GM23338 (cell line): ENCODE measurements around the gene MAN2B2. TPM values are rescaled to one million over a fixed set of nuclear protein-coding genes. Genes with fewer than 3 reads are reported as not detected.
A peak's percentile ranks its signal among the peaks of the same experiment; 100 is the strongest.

Experiments used
- ATAC-seq: fragments of 200-7000 bp; cut with Tn5 transposase; 3 replicates; pipeline ENCODE4 v1.9.1; 2020
- DNase-seq: peaks from one replicate; pipeline ENCODE4 v3.0.0-alpha.2; 2015; ENCODE audit warnings: low spot score
- H2AFZ ChIP-seq: fragments of 200-600 bp; sonication (generic); 2 replicates; pipeline ENCODE4 v1.8.0; 2016; ENCODE audit warnings: antibody characterized with exemption, mild to moderate bottlenecking, moderate library complexity
- H3F3A ChIP-seq: fragments of 200-600 bp; sonication (generic); replicated peaks from 2 replicates; pipeline ENCODE4 v1.8.0; 2017; ENCODE audit warnings: antibody characterized with exemption, mixed run types, low read depth
- H3K27ac ChIP-seq: fragments of 200-600 bp; sonication (generic); 2 replicates; pipeline ENCODE4 v1.6.1; 2016; ENCODE audit warnings: low read depth
- H3K27me3 ChIP-seq: fragments of 200-600 bp; sonication (generic); 2 replicates; pipeline ENCODE4 v1.8.0; 2016; ENCODE audit warnings: mild to moderate bottlenecking, mixed run types, moderate library complexity; ENCODE audit not compliant: insufficient read depth
- H3K36me3 ChIP-seq: fragments of 200-600 bp; sonication (generic); 2 replicates; pipeline ENCODE4 v1.8.0; 2016; ENCODE audit warnings: mild to moderate bottlenecking; ENCODE audit not compliant: insufficient read depth
- H3K4me1 ChIP-seq: fragments of 200-600 bp; sonication (generic); 2 replicates; pipeline ENCODE4 v1.8.0; 2016; ENCODE audit warnings: mild to moderate bottlenecking, moderate library complexity; ENCODE audit not compliant: insufficient read depth
- H3K4me2 ChIP-seq: fragments of 200-600 bp; sonication (generic); 2 replicates; pipeline ENCODE4 v1.7.1; 2017; ENCODE audit warnings: mixed run types
- H3K4me3 ChIP-seq: fragments of 200-600 bp; sonication (generic); 2 replicates; pipeline ENCODE4 v1.6.1; 2016; ENCODE audit warnings: mixed run types
- H3K79me2 ChIP-seq: fragments of 200-600 bp; sonication (generic); replicated peaks from 2 replicates; pipeline ENCODE4 v1.8.0; 2017; ENCODE audit warnings: mild to moderate bottlenecking; ENCODE audit not compliant: insufficient read depth
- H3K9me2 ChIP-seq: fragments of 200-600 bp; sonication (generic); 2 replicates; pipeline ENCODE4 v1.8.0; 2017; ENCODE audit not compliant: insufficient read depth
- H4K20me1 ChIP-seq: fragments of 200-600 bp; sonication (generic); replicated peaks from 2 replicates; pipeline ENCODE4 v1.8.0; 2017; ENCODE audit warnings: mild to moderate bottlenecking; ENCODE audit not compliant: insufficient read depth
- H3K27ac Mint-ChIP-seq: 2 replicates; pipeline ENCODE4 v1.8.0; 2020; ENCODE audit warnings: inconsistent platforms, mild to moderate bottlenecking, moderate library complexity, mixed read lengths
- H3K27me3 Mint-ChIP-seq: 3 replicates; pipeline ENCODE4 v1.8.0; 2022; ENCODE audit warnings: low read depth, mild to moderate bottlenecking, moderate library complexity, mixed read lengths, inconsistent platforms; ENCODE audit not compliant: insufficient read depth, poor library complexity
- H3K36me3 Mint-ChIP-seq: 3 replicates; pipeline ENCODE4 v1.8.0; 2021; ENCODE audit warnings: low read depth, mild to moderate bottlenecking, inconsistent platforms, moderate library complexity, mixed read lengths
- H3K4me1 Mint-ChIP-seq: 3 replicates; pipeline ENCODE4 v1.8.0; 2020; ENCODE audit warnings: mild to moderate bottlenecking, inconsistent platforms, mixed read lengths
- H3K4me3 Mint-ChIP-seq: 3 replicates; pipeline ENCODE4 v1.8.0; 2021; ENCODE audit warnings: moderate library complexity, mild to moderate bottlenecking, inconsistent platforms, mixed read lengths
- H3K9me3 Mint-ChIP-seq: 3 replicates; pipeline ENCODE4 v1.8.0; 2020; ENCODE audit warnings: moderate library complexity, mild to moderate bottlenecking, inconsistent platforms, mixed read lengths
- CREB1 ChIP-seq: fragments of 250-450 bp; sonication (Bioruptor Pico); IDR thresholded peaks from 2 replicates; pipeline ENCODE4 v1.5.0; 2020; ENCODE audit warnings: low read depth, mild to moderate bottlenecking, moderate library complexity
- NANOG ChIP-seq: IDR thresholded peaks from 2 replicates; pipeline ENCODE4 v1.6.1; 2016; ENCODE audit warnings: antibody characterized with exemption, borderline replicate concordance
- STAT1 ChIP-seq: IDR thresholded peaks from one replicate; pipeline ENCODE4 v1.6.1; 2016; ENCODE audit warnings: antibody characterized with exemption; ENCODE audit not compliant: unreplicated experiment
- ZNF331 ChIP-seq: fragments of 250-450 bp; sonication (Bioruptor Pico); IDR thresholded peaks from 2 replicates; pipeline ENCODE4 v1.5.0; 2020; ENCODE audit warnings: low read depth, mild to moderate bottlenecking, moderate library complexity
- polyA plus RNA-seq: library from polyadenylated mRNA; unstranded; fragments of >200 nt; fragmentation: Nextera tagmentation; extraction: Ambion mirVana; gene quantifications from 2 replicates; pipeline ENCODE4 v1.2.1, GENCODE V29; 2016
- total RNA-seq: library from RNA; depleted of rRNA; stranded (reverse); fragments of >200 nt; shearing (Covaris generic); gene quantifications from 2 replicates; pipeline ENCODE4 v1.2.3, GENCODE V29; 2014
- TF ChIP-seq, protein P1 (sequence below), 2 experiments: fragments of 200-600 bp in 1 of 2; sonication (generic) in 1 of 2; conservative IDR thresholded peaks; 2 replicates each; pipeline versions ENCODE4 v1.5.1 to v1.6.1; 2016 to 2017; ENCODE audit warnings: antibody characterized with exemption in 2 of 2, low read depth in 2 of 2, mild to moderate bottlenecking in 2 of 2, moderate library complexity in 1 of 2
- TF ChIP-seq, protein P2 (sequence below): IDR thresholded peaks from one replicate; pipeline ENCODE4 v1.6.1; 2018; ENCODE audit warnings: antibody characterized with exemption; ENCODE audit not compliant: unreplicated experiment
- TF ChIP-seq, protein P3 (sequence below): IDR thresholded peaks from 2 replicates; pipeline ENCODE4 v1.6.1; 2016; ENCODE audit warnings: antibody characterized with exemption

The MAN2B2 gene
- total and polyA plus RNA-seq, 2 experiments from 2014 or later, result 1.6 to 6.9 TPM

DNA sequence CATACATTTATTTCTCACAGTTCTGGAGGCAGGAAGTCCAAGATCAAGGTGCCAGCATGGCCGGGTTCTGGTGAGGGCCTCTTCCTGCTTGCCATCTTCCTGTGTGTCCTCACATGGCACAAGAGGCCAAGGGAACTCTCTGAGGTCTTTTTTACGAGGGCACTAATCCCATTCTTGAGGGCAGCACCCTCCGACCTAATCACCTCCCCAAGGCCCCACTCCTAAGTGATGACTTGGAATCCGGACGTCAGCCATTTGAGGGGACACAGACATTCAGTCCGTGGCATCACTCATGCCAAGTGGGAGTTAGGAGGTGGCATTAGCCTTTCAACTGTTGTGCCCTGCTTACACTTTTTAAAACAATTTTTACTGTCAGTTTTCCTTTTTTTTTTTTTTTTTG is 27.3 kb downstream of the MAN2B2 start:
- Histone ChIP-seq H3K27me3 (no peaks in the 10 kb centered on the region), H3K4me3 (no peak overlapping the region), H3K79me2 (no peaks in the 10 kb centered on the region), H4K20me1 (no peaks in the 10 kb centered on the region), H3K27ac (no peak overlapping the region), H3K4me1 (no peaks in the 10 kb centered on the region), H3K36me3 (no peaks in the 10 kb centered on the region), H3K4me2 (no peak overlapping the region), H3F3A (no peaks in the 10 kb centered on the region), H3K9me2 (no peaks in the 10 kb centered on the region), H2AFZ (no peak overlapping the region)
- H3K4me3 Mint-ChIP-seq, result no peak overlapping the region
- no peak overlapping the region for H3K27ac Mint-ChIP-seq
- no peaks in the 10 kb centered on the region for H3K4me1 Mint-ChIP-seq
- ATAC-seq (no peak), DNase-seq (no peak)
- H3K9me3 Mint-ChIP-seq, result peaks cover 13% of the 10 kb centered on the region; the same call in 2 of the 3 replicates
- H3K36me3 Mint-ChIP-seq, result peaks cover 20% of the 10 kb centered on the region
- TF ChIP-seq NANOG (no peak), CREB1 (CRISPR knock-in tag) (no peak)
- peaks cover 6% of the 10 kb centered on the region for H3K27me3 Mint-ChIP-seq

DNA sequence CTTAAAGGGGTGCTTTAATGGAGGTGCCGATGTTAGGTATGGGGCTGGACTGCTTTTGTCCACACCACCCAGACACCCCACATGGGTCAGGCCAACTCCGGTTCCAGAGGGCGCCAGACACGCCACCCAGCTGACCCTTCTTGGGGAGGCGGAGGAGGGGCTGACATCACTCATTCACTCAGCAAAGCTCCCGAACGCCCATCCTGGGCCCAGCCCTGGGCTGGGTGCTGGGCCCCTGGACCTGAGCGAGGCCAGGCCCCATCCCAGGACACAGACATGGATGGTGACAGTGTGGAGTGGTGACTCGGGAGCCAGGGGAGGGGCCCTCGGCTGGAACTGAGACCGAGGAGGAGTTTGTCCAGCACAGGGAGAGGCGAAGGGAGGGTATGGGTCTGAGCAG is 28.1 kb downstream of the MAN2B2 start:
- no peaks in the 10 kb centered on the region for H3K4me1 ChIP-seq
- Mint-ChIP-seq H3K4me3 (no peak overlapping the region), H3K9me3 (peaks cover 13% of the 10 kb centered on the region; the same call in 2 of the 3 replicates), H3K36me3 (peaks cover 25% of the 10 kb centered on the region), H3K4me1 (no peaks in the 10 kb centered on the region), H3K27me3 (peaks cover 6% of the 10 kb centered on the region), H3K27ac (no peak overlapping the region)
- H2AFZ ChIP-seq, result no peak overlapping the region
- no peaks in the 10 kb centered on the region for H4K20me1 ChIP-seq
- H3K9me2 ChIP-seq, result no peaks in the 10 kb centered on the region
- H3F3A ChIP-seq, result no peaks in the 10 kb centered on the region
- H3K4me3 ChIP-seq, result no peak overlapping the region
- H3K4me2 ChIP-seq, result no peak overlapping the region
- no peak overlapping the region for H3K27ac ChIP-seq
- TF ChIP-seq, protein P1, sequence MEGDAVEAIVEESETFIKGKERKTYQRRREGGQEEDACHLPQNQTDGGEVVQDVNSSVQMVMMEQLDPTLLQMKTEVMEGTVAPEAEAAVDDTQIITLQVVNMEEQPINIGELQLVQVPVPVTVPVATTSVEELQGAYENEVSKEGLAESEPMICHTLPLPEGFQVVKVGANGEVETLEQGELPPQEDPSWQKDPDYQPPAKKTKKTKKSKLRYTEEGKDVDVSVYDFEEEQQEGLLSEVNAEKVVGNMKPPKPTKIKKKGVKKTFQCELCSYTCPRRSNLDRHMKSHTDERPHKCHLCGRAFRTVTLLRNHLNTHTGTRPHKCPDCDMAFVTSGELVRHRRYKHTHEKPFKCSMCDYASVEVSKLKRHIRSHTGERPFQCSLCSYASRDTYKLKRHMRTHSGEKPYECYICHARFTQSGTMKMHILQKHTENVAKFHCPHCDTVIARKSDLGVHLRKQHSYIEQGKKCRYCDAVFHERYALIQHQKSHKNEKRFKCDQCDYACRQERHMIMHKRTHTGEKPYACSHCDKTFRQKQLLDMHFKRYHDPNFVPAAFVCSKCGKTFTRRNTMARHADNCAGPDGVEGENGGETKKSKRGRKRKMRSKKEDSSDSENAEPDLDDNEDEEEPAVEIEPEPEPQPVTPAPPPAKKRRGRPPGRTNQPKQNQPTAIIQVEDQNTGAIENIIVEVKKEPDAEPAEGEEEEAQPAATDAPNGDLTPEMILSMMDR (conservative IDR thresholded peaks at IDR 0.05; ENCODE audit: low read depth in 2 of 2), result peak in 1 of 2 experiments; percentile 37; a peak in 2 of 4 replicates
- TF ChIP-seq, protein P2, sequence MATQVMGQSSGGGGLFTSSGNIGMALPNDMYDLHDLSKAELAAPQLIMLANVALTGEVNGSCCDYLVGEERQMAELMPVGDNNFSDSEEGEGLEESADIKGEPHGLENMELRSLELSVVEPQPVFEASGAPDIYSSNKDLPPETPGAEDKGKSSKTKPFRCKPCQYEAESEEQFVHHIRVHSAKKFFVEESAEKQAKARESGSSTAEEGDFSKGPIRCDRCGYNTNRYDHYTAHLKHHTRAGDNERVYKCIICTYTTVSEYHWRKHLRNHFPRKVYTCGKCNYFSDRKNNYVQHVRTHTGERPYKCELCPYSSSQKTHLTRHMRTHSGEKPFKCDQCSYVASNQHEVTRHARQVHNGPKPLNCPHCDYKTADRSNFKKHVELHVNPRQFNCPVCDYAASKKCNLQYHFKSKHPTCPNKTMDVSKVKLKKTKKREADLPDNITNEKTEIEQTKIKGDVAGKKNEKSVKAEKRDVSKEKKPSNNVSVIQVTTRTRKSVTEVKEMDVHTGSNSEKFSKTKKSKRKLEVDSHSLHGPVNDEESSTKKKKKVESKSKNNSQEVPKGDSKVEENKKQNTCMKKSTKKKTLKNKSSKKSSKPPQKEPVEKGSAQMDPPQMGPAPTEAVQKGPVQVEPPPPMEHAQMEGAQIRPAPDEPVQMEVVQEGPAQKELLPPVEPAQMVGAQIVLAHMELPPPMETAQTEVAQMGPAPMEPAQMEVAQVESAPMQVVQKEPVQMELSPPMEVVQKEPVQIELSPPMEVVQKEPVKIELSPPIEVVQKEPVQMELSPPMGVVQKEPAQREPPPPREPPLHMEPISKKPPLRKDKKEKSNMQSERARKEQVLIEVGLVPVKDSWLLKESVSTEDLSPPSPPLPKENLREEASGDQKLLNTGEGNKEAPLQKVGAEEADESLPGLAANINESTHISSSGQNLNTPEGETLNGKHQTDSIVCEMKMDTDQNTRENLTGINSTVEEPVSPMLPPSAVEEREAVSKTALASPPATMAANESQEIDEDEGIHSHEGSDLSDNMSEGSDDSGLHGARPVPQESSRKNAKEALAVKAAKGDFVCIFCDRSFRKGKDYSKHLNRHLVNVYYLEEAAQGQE, result no peak
- peak; percentile 26; the same call in 1 of the 3 replicates for ATAC-seq
- H3K36me3 ChIP-seq, result no peaks in the 10 kb centered on the region
- DNase-seq, result no peak
- no peaks in the 10 kb centered on the region for H3K27me3 ChIP-seq
- H3K79me2 ChIP-seq, result no peaks in the 10 kb centered on the region

DNA sequence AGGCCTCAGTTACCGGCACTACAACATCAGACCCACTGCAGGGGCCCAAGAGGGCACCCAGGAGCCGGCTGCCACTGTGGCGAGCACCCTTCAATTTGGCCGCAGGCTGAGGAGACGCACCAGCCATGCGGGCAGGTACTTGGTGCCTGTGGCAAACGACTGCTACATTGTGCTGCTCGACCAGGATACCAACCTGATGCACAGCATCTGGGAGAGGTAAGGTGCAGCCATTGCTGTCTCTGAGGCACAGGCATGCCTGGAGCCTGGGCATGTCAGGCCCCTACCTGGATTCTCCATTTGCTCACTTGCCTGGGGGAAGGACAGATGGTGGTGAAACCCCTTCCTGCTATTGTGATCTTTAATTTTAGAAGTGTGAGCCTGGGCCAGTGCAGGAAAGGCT is 30.1 kb downstream of the MAN2B2 start:
- peaks cover 6% of the 10 kb centered on the region for H3K27me3 Mint-ChIP-seq
- no peaks in the 10 kb centered on the region for H4K20me1 ChIP-seq
- no peak overlapping the region for H3K27ac ChIP-seq
- no peak overlapping the region for H3K4me2 ChIP-seq
- no peak overlapping the region for H3K4me3 ChIP-seq
- no peaks in the 10 kb centered on the region for H3K9me2 ChIP-seq
- H3K4me3 Mint-ChIP-seq, result no peak overlapping the region
- TF ChIP-seq, protein P3, sequence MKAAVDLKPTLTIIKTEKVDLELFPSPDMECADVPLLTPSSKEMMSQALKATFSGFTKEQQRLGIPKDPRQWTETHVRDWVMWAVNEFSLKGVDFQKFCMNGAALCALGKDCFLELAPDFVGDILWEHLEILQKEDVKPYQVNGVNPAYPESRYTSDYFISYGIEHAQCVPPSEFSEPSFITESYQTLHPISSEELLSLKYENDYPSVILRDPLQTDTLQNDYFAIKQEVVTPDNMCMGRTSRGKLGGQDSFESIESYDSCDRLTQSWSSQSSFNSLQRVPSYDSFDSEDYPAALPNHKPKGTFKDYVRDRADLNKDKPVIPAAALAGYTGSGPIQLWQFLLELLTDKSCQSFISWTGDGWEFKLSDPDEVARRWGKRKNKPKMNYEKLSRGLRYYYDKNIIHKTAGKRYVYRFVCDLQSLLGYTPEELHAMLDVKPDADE, result no peak
- TF ChIP-seq ZNF331, result no peak
- TF ChIP-seq, protein P2, result no peak
- no peak for TF ChIP-seq STAT1
- H2AFZ ChIP-seq, result no peak overlapping the region
- no peaks in the 10 kb centered on the region for H3K36me3 ChIP-seq
- H3K27me3 ChIP-seq, result no peaks in the 10 kb centered on the region
- H3K79me2 ChIP-seq, result no peaks in the 10 kb centered on the region
- no peak overlapping the region for H3K27ac Mint-ChIP-seq
- peaks cover 25% of the 10 kb centered on the region for H3K36me3 Mint-ChIP-seq
- no peak for ATAC-seq
- H3K9me3 Mint-ChIP-seq, result peaks cover 13% of the 10 kb centered on the region; the same call in 2 of the 3 replicates
- DNase-seq, result no peak
- no peaks in the 10 kb centered on the region for H3K4me1 ChIP-seq
- H3F3A ChIP-seq, result no peaks in the 10 kb centered on the region
- H3K4me1 Mint-ChIP-seq, result no peaks in the 10 kb centered on the region; the same call in 2 of the 3 replicates
